HG03558 (cell line): Measurements from ENCODE around the gene OR1F1.
"Not testable (repeated sequence)": the region's sequence is repeated elsewhere in the genome, so short reads cannot be mapped to it uniquely, and the experiment has no call there.

Experiments
- ATAC-seq: cut with Tn5 transposase; IDR thresholded peaks from one replicate; pipeline ENCODE4 v1.9.1; 2021; ENCODE audit warnings: moderate number of reproducible peaks; ENCODE audit not compliant: unreplicated experiment; ENCODE audit errors: extremely low read depth

The OR1F1 gene

GRCh38 chr16:3187798-3188674 lies at the start of gene OR1F1:
Gene OR1F1, plus strand, starts transcription at chr16:3188204.
- no peak for ATAC-seq

GRCh38 chr16:3138342-3138741 lies 49.7 kb upstream of the OR1F1 start:
- ATAC-seq = no peak

- ATAC-seq = no peak
These were observed 49.1 kb upstream of the OR1F1 start for GRCh38 chr16:3138823-3139426.

GRCh38 chr16:3139561-3139960 lies 48.4 kb upstream of the OR1F1 start:
- not testable (repeated sequence) for ATAC-seq

- no peak for ATAC-seq
These were observed 47.2 kb upstream of the OR1F1 start for GRCh38 chr16:3140603-3141427.

- no peak for ATAC-seq
These were observed 46.2 kb upstream of the OR1F1 start for GRCh38 chr16:3141781-3142311.

- no peak for ATAC-seq
These were observed 45.7 kb upstream of the OR1F1 start for GRCh38 chr16:3142327-3142726.

GRCh38 chr16:3142770-3143169 lies 45.2 kb upstream of the OR1F1 start:
- ATAC-seq = no peak

- no peak for ATAC-seq
These were observed 44.8 kb upstream of the OR1F1 start for GRCh38 chr16:3143189-3143588.

- no peak for ATAC-seq
These were observed 44.2 kb upstream of the OR1F1 start for GRCh38 chr16:3143598-3144320.

- no peak for ATAC-seq
These were observed 43.6 kb upstream of the OR1F1 start for GRCh38 chr16:3144321-3144983.

GRCh38 chr16:3145151-3145550 lies 42.9 kb upstream of the OR1F1 start:
- ATAC-seq = no peak

GRCh38 chr16:3145660-3146059 lies 42.3 kb upstream of the OR1F1 start:
- ATAC-seq = no peak

GRCh38 chr16:3147046-3147756 lies 40.8 kb upstream of the OR1F1 start:
- ATAC-seq = no peak

- no peak for ATAC-seq
These were observed 40.3 kb upstream of the OR1F1 start for GRCh38 chr16:3147757-3148104.

GRCh38 chr16:3148256-3149192 lies 39.5 kb upstream of the OR1F1 start:
- ATAC-seq = no peak

GRCh38 chr16:3149193-3149530 lies 38.8 kb upstream of the OR1F1 start:
- ATAC-seq = no peak
